Gastroesophageal sphincter (tissue), 3 donors: Measurements from ENCODE around the gene ETFA.

Experiments
- CTCF ChIP-seq, 4 experiments: fragments of 200-600 bp in 2 of 4; fragments of 450-650 bp in 2 of 4; sonication (generic) in 1 of 4; IDR thresholded peaks; one replicate each; pipeline ENCODE4 v1.5.1; 2017 to 2019; ENCODE audit warnings: antibody characterized with exemption in 4 of 4, mild to moderate bottlenecking in 2 of 4, moderate library complexity in 2 of 4
- EP300 ChIP-seq: sonication (generic); formaldehyde crosslinking; IDR thresholded peaks from one replicate; pipeline ENCODE4 v1.6.1; 2017; ENCODE audit warnings: antibody characterized with exemption, mild to moderate bottlenecking
- POLR2AphosphoS5 ChIP-seq: sonication (generic); formaldehyde crosslinking; IDR thresholded peaks from one replicate; pipeline ENCODE4 v1.6.1; 2017; ENCODE audit warnings: antibody characterized with exemption

GRCh38 chr15:76296849-76297248, 14.4 kb downstream of the ETFA start:
- no peak for TF ChIP-seq CTCF (IDR thresholded peaks at IDR 0.05)
- TF ChIP-seq POLR2AphosphoS5: no peak
- TF ChIP-seq EP300: no peak
